ENCODE results near the gene LETM1. TPM values are rescaled to one million over a fixed set of nuclear protein-coding genes. Genes with fewer than 3 reads are reported as not detected.

Gene LETM1
- polyA plus RNA-seq, 1 donor (not counting 4 experiments of a cell fraction or from before 2014, with no cell fraction given): 25.6 TPM

- Histone ChIP-seq H3K27me3 (ENCODE audit: control insufficient read depth, extremely low read depth, insufficient read depth, low read length) (no peaks in the 10 kb centered on the region), H3K9ac (ENCODE audit: control insufficient read depth, extremely low read depth, insufficient read depth, low read length) (no peak overlapping the region), H3K36me3 (ENCODE audit: control insufficient read depth in 2 of 2, extremely low read depth in 1 of 2, insufficient read depth in 2 of 2, low read length in 2 of 2) (no peaks in the 10 kb centered on the region), H3K9me1 (ENCODE audit: control insufficient read depth, extremely low read depth, insufficient read depth, low read length) (no peaks in the 10 kb centered on the region), H3K9me3 (ENCODE audit: control insufficient read depth, low read depth, low read length) (no peaks in the 10 kb centered on the region), H4K20me1 (ENCODE audit: control insufficient read depth, extremely low read depth, insufficient read depth, low read length) (no peaks in the 10 kb centered on the region), H3K4me2 (ENCODE audit: control insufficient read depth, extremely low read depth, insufficient read depth, low read depth, low read length) (no peak overlapping the region), H3K27ac (ENCODE audit: control insufficient read depth, insufficient read depth, low read length) (no peak overlapping the region), H2AFZ (ENCODE audit: control insufficient read depth, low read length) (no peak overlapping the region), H3K4me1 (ENCODE audit: control insufficient read depth, extremely low read depth, insufficient read depth, low read length) (peaks cover 39% of the 10 kb centered on the region), H3K79me2 (ENCODE audit: control insufficient read depth, insufficient read depth, low read length) (no peaks in the 10 kb centered on the region), H3K4me3 (ENCODE audit: control insufficient read depth in 2 of 3, extremely low read depth in 1 of 3, insufficient read depth in 2 of 3, low read depth in 1 of 3, low read length in 3 of 3) (no peak overlapping the region)
- FAIRE-seq: no peak
- TF ChIP-seq EZH2 (IDR thresholded peaks at IDR 0.05; ENCODE audit: low read length) (no peak), CTCF (optimal IDR thresholded peaks at IDR 0.05 in 1 of 3, IDR thresholded peaks at IDR 0.05 in 1 of 3, conservative IDR thresholded peaks at IDR 0.05 in 1 of 3; ENCODE audit: extremely low read depth in 1 of 3, insufficient read depth in 2 of 3, low read length in 3 of 3) (no peak)
- DNase-seq (ENCODE audit: low read depth, low spot score): no peak
- dilution Hi-C loops (cut with MboI; ENCODE audit: extremely low pct_ligation_motif_present, low sequenced_read_pairs): no loop called here
Observed at GRCh38 chr4:1784395-1784788, 71.6 kb downstream of the LETM1 start.

DNA sequence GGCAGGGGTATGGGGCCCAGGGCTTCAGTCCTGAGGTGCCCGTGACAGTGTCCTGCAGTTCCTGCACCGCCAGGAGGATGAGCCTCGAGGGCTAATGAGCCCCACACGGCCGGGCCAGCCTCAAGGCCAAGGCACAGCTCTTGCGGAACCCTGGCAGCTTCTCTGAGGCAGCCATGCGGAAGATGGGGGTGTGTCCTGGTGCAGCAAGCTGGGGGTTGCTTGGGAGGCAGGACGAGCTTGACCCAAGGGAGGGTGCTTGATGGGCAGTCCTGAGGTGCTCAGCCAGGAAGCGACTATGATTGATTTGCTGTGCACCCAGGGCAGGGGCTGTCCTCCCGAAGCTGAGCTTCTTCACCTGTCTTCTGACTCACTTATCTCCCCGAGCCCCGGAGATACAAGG is 72.0 kb downstream of the LETM1 start:
- Histone ChIP-seq H3K4me2 (ENCODE audit: control insufficient read depth, extremely low read depth, insufficient read depth, low read depth, low read length) (no peak overlapping the region), H3K4me3 (ENCODE audit: control insufficient read depth in 2 of 3, extremely low read depth in 1 of 3, insufficient read depth in 2 of 3, low read depth in 1 of 3, low read length in 3 of 3) (no peak overlapping the region), H3K27me3 (ENCODE audit: control insufficient read depth, extremely low read depth, insufficient read depth, low read length) (no peaks in the 10 kb centered on the region), H3K4me1 (ENCODE audit: control insufficient read depth, extremely low read depth, insufficient read depth, low read length) (peaks cover 35% of the 10 kb centered on the region), H3K9me1 (ENCODE audit: control insufficient read depth, extremely low read depth, insufficient read depth, low read length) (no peaks in the 10 kb centered on the region), H3K9me3 (ENCODE audit: control insufficient read depth, low read depth, low read length) (no peaks in the 10 kb centered on the region), H3K27ac (ENCODE audit: control insufficient read depth, insufficient read depth, low read length) (no peak overlapping the region), H3K36me3 (ENCODE audit: control insufficient read depth in 2 of 2, extremely low read depth in 1 of 2, insufficient read depth in 2 of 2, low read length in 2 of 2) (no peaks in the 10 kb centered on the region), H3K9ac (ENCODE audit: control insufficient read depth, extremely low read depth, insufficient read depth, low read length) (no peak overlapping the region), H2AFZ (ENCODE audit: control insufficient read depth, low read length) (no peak overlapping the region), H3K79me2 (ENCODE audit: control insufficient read depth, insufficient read depth, low read length) (no peaks in the 10 kb centered on the region), H4K20me1 (ENCODE audit: control insufficient read depth, extremely low read depth, insufficient read depth, low read length) (no peaks in the 10 kb centered on the region)
- DNase-seq (ENCODE audit: low read depth, low spot score) (no peak), FAIRE-seq (no peak)
- dilution Hi-C loops (cut with MboI; ENCODE audit: extremely low pct_ligation_motif_present, low sequenced_read_pairs): no loop called here
- no peak for TF ChIP-seq EZH2 (IDR thresholded peaks at IDR 0.05; ENCODE audit: low read length)
- TF ChIP-seq CTCF (optimal IDR thresholded peaks at IDR 0.05 in 1 of 3, IDR thresholded peaks at IDR 0.05 in 1 of 3, conservative IDR thresholded peaks at IDR 0.05 in 1 of 3; ENCODE audit: extremely low read depth in 1 of 3, insufficient read depth in 2 of 3, low read length in 3 of 3): no peak

Measured in keratinocyte (primary cell).